T-cell (primary cell): Measurements from ENCODE around the gene MAPK11. TPM values are rescaled to one million over a fixed set of nuclear protein-coding genes. Genes with fewer than 3 reads are reported as not detected.

Experiments
- ATAC-seq, 4 experiments: fragments of 200-7000 bp in 3 of 4; fragments of 150-1000 bp in 1 of 4; cut with Tn5 transposase; replicated peaks in 1 of 4; 1 replicate in 3 of 4; 2 replicates in 1 of 4; pipeline ENCODE4 v1.10.0; 2021; ENCODE audit warnings: moderate library complexity in 3 of 4, mild to moderate bottlenecking in 2 of 4, moderate number of reproducible peaks in 1 of 4
- CTCF ChIA-PET, 2 donors: fragments of 300-600 bp; sonication (Branson Sonifier 250); formaldehyde crosslinking; loops; one replicate each; lab custom pipeline; 2022; ENCODE audit warnings: antibody characterized with exemption in 2 of 2; lab: Charles Lee
- POLR2A ChIA-PET, 2 donors: fragments of 300-600 bp; sonication (Branson Sonifier 250); formaldehyde crosslinking; loops; one replicate each; lab custom pipeline; 2022; ENCODE audit warnings: antibody characterized with exemption in 2 of 2; lab: Charles Lee
- DNase-seq, 35 experiments: peaks; one replicate each; pipeline versions ENCODE4 v3.0.0 to v3.0.0-alpha.2; 2013 to 2023
- H3K27ac ChIP-seq: one replicate; pipeline ENCODE4 v1.5.1; 2013; ENCODE audit warnings: low read length
- H3K27me3 ChIP-seq, 2 experiments: replicated peaks in 1 of 2; 1 replicate in 1 of 2; 2 replicates in 1 of 2; pipeline versions ENCODE4 v1.6.1 to v1.7.0; 2013; ENCODE audit warnings: low read length in 1 of 2, mixed read lengths in 1 of 2; ENCODE audit not compliant: control insufficient read depth in 2 of 2, insufficient read depth in 2 of 2; ENCODE audit errors: extremely low read depth in 1 of 2
- H3K36me3 ChIP-seq, 2 donors: 1 replicate in 1 of 2; 2 replicates in 1 of 2; pipeline versions ENCODE4 v1.6.1 to v1.7.0; 2013; ENCODE audit warnings: low read length in 1 of 2; ENCODE audit not compliant: control insufficient read depth in 2 of 2, insufficient read depth in 1 of 2; ENCODE audit errors: extremely low read depth in 1 of 2
- H3K4me1 ChIP-seq, 2 experiments: 1 replicate in 1 of 2; 2 replicates in 1 of 2; pipeline versions ENCODE4 v1.6.1 to v1.7.0; 2013; ENCODE audit warnings: low read length in 2 of 2, mixed read lengths in 1 of 2; ENCODE audit not compliant: insufficient read depth in 2 of 2, control insufficient read depth in 1 of 2; ENCODE audit errors: extremely low read depth in 1 of 2
- H3K4me3 ChIP-seq, 2 donors: 1 replicate in 1 of 2; 2 replicates in 1 of 2; pipeline versions ENCODE4 v1.5.1 to v1.7.0; 2013; ENCODE audit warnings: mild to moderate bottlenecking in 2 of 2, low read length in 1 of 2, moderate library complexity in 1 of 2; ENCODE audit not compliant: control insufficient read depth in 1 of 2; ENCODE audit errors: extremely low read depth in 1 of 2
- H3K9me3 ChIP-seq: 2 replicates; pipeline ENCODE4 v1.7.0; 2013
- H3K27ac Mint-ChIP-seq, 2 donors: one replicate each; pipeline ENCODE4 v1.8.0; 2020 to 2021; ENCODE audit warnings: mild to moderate bottlenecking in 2 of 2, mixed read lengths in 2 of 2
- H3K27me3 Mint-ChIP-seq, 2 donors: one replicate each; pipeline ENCODE4 v1.8.0; 2021 to 2022; ENCODE audit warnings: mixed read lengths in 2 of 2
- H3K36me3 Mint-ChIP-seq: one replicate; pipeline ENCODE4 v1.8.0; 2021; ENCODE audit warnings: mixed read lengths
- H3K4me1 Mint-ChIP-seq, 3 donors: one replicate each; pipeline ENCODE4 v1.8.0; 2020 to 2022; ENCODE audit warnings: mixed read lengths in 3 of 3, mild to moderate bottlenecking in 1 of 3
- H3K4me3 Mint-ChIP-seq, 3 donors: one replicate each; pipeline ENCODE4 v1.8.0; 2020 to 2022; ENCODE audit warnings: mild to moderate bottlenecking in 3 of 3, mixed read lengths in 3 of 3, moderate library complexity in 3 of 3
- H3K9me3 Mint-ChIP-seq, 3 donors: one replicate each; pipeline ENCODE4 v1.8.0; 2020 to 2022; ENCODE audit warnings: mixed read lengths in 3 of 3
- WGBS: methylation state at CpG from one replicate; pipeline ENCODE4 v1.1.5; 2013; ENCODE audit warnings: missing lambda C conversion rate; ENCODE audit not compliant: insufficient coverage; 5-methylcytosine and 5-hydroxymethylcytosine counted together
- total RNA-seq, 35 experiments: library from RNA in 6 of 35; stranded (reverse) in 6 of 35; fragments of 120-200 nt in 1 of 35; gene quantifications; one replicate each; pipeline versions ENCODE4 v1.2.1 to v1.2.4 and lab custom pipeline; 2013 to 2026

MAPK11 gene
- total RNA-seq, 5 donors from 2014 or later (not counting 1 experiment from before 2014, with no cell fraction given) = 3.5 to 8.9 (median 5.6) TPM

- CTCF ChIA-PET = no interaction called here
- H3K36me3 ChIP-seq = no peaks in the 10 kb centered on the region
- WGBS = 94% methylated on average over 26 of the region's 45 CpGs
- Mint-ChIP-seq H3K9me3 (no peaks in the 10 kb centered on the region), H3K27me3 (no peaks in the 10 kb centered on the region), H3K27ac (no peak overlapping the region), H3K4me1 (peaks cover 15 to 20% (median 16%) of the 10 kb centered on the region in 3 donors), H3K36me3 (no peaks in the 10 kb centered on the region), H3K4me3 (no peak overlapping the region)
- ATAC-seq = no peak
- DNase-seq = no peak
- H3K9me3 ChIP-seq = no peaks in the 10 kb centered on the region
- H3K27me3 ChIP-seq = no peaks in the 10 kb centered on the region
- H3K4me3 ChIP-seq = no peak overlapping the region
- POLR2A ChIA-PET = no interaction called here
- no peak overlapping the region for H3K27ac ChIP-seq
- peaks cover 12 to 29% of the 10 kb centered on the region in 2 experiments for H3K4me1 ChIP-seq
These were observed 46.2 kb upstream of the MAPK11 start for GRCh38 chr22:50316114-50317065.

- Mint-ChIP-seq H3K4me3 (peak overlapping the region; percentile 47 to 82 (median 61)), H3K4me1 (peaks cover 15 to 20% (median 16%) of the 10 kb centered on the region in 3 donors), H3K27ac (peak overlapping the region; percentile 37 to 77), H3K9me3 (no peaks in the 10 kb centered on the region), H3K36me3 (no peaks in the 10 kb centered on the region), H3K27me3 (no peaks in the 10 kb centered on the region)
- CTCF ChIA-PET = no interaction called here
- no peak overlapping the region for H3K4me3 ChIP-seq
- peaks cover 0 to 3% of the 10 kb centered on the region in 2 experiments for H3K27me3 ChIP-seq
- no peak overlapping the region for H3K27ac ChIP-seq
- H3K9me3 ChIP-seq = no peaks in the 10 kb centered on the region
- 88% methylated on average over 15 of the region's 18 CpGs for WGBS
- POLR2A ChIA-PET = no interaction called here
- no peak for ATAC-seq
- no peaks in the 10 kb centered on the region for H3K36me3 ChIP-seq
- H3K4me1 ChIP-seq = peaks cover 12 to 29% of the 10 kb centered on the region in 2 experiments
- no peak for DNase-seq
These were observed 45.3 kb upstream of the MAPK11 start for GRCh38 chr22:50315289-50316113.

- Mint-ChIP-seq H3K4me1 (peaks cover 15 to 20% (median 16%) of the 10 kb centered on the region in 3 donors), H3K27ac (peak overlapping the region; percentile 90 to 93), H3K4me3 (peak overlapping the region; percentile 76 to 82 (median 78)), H3K9me3 (no peaks in the 10 kb centered on the region), H3K27me3 (no peaks in the 10 kb centered on the region), H3K36me3 (no peaks in the 10 kb centered on the region)
- no peaks in the 10 kb centered on the region for H3K36me3 ChIP-seq
- DNase-seq (peak; percentile 32 to 79 (median 60)), ATAC-seq (peak; percentile 93 to 95 (median 93))
- peaks cover 0 to 3% of the 10 kb centered on the region in 2 experiments for H3K27me3 ChIP-seq
- H3K9me3 ChIP-seq = no peaks in the 10 kb centered on the region
- POLR2A ChIA-PET = no interaction called here
- CTCF ChIA-PET = no interaction called here
- WGBS = 14% methylated on average over 33 of the region's 33 CpGs
- peaks cover 12 to 29% of the 10 kb centered on the region in 2 experiments for H3K4me1 ChIP-seq
- H3K4me3 ChIP-seq = peak overlapping the region; percentile 32 to 62
- peak overlapping the region; percentile 80 for H3K27ac ChIP-seq
These were observed 44.5 kb upstream of the MAPK11 start for GRCh38 chr22:50314455-50315288.

GRCh38 chr22:50314081-50314454, 43.9 kb upstream of the MAPK11 start:
- Histone ChIP-seq H3K4me3 (peak overlapping the region; percentile 32 to 62), H3K4me1 (peaks cover 12 to 29% of the 10 kb centered on the region in 2 experiments), H3K36me3 (no peaks in the 10 kb centered on the region), H3K9me3 (no peaks in the 10 kb centered on the region), H3K27ac (peak overlapping the region; percentile 80), H3K27me3 (peaks cover 0 to 3% of the 10 kb centered on the region in 2 experiments)
- Mint-ChIP-seq H3K4me1 (peaks cover 15 to 20% (median 16%) of the 10 kb centered on the region in 3 donors), H3K36me3 (no peaks in the 10 kb centered on the region), H3K9me3 (no peaks in the 10 kb centered on the region), H3K4me3 (peak overlapping the region; percentile 76 to 82 (median 78)), H3K27me3 (no peaks in the 10 kb centered on the region), H3K27ac (peak overlapping the region; percentile 90 to 93)
- POLR2A ChIA-PET = no interaction called here
- no peak for DNase-seq
- WGBS = 31% methylated on average over 14 of the region's 14 CpGs
- CTCF ChIA-PET = no interaction called here
- ATAC-seq = no peak

GRCh38 chr22:50313600-50313999, 43.4 kb upstream of the MAPK11 start:
- H3K36me3 ChIP-seq = no peaks in the 10 kb centered on the region
- H3K4me1 Mint-ChIP-seq = peaks cover 15 to 22% (median 16%) of the 10 kb centered on the region in 3 donors
- H3K4me3 Mint-ChIP-seq = peak overlapping the region in 2 of 3 donors; percentile 76 to 82
- DNase-seq = no peak
- peaks cover 0 to 2% of the 10 kb centered on the region in 2 donors for H3K27me3 Mint-ChIP-seq
- 80% methylated on average over 6 of the region's 17 CpGs for WGBS
- H3K36me3 Mint-ChIP-seq = no peaks in the 10 kb centered on the region
- peak overlapping the region; percentile 80 for H3K27ac ChIP-seq
- peak overlapping the region; percentile 55 to 93 for H3K27ac Mint-ChIP-seq
- no peaks in the 10 kb centered on the region for H3K9me3 Mint-ChIP-seq
- H3K4me3 ChIP-seq = peak overlapping the region in 1 of 2 donors; percentile 32
- ChIA-PET POLR2A (no interaction called here), CTCF (no interaction called here)
- peaks cover 0 to 5% of the 10 kb centered on the region in 2 experiments for H3K27me3 ChIP-seq
- H3K9me3 ChIP-seq = no peaks in the 10 kb centered on the region
- no peak for ATAC-seq
- peaks cover 12 to 29% of the 10 kb centered on the region in 2 experiments for H3K4me1 ChIP-seq
